CD4-positive, alpha-beta T cell (primary cell): Measurements from ENCODE around the gene CD44. TPM values are rescaled to one million over a fixed set of nuclear protein-coding genes. Genes with fewer than 3 reads are reported as not detected.

Experiments
- ATAC-seq: fragments of 200-7000 bp; cut with Tn5 transposase; one replicate; pipeline ENCODE4 v1.10.0; 2022; ENCODE audit warnings: mild to moderate bottlenecking; ENCODE audit not compliant: poor library complexity
- CTCF ChIA-PET: fragments of 350-600 bp; sonication (Branson Sonifier 250); formaldehyde crosslinking; loops from one replicate; lab custom pipeline; 2021; ENCODE audit warnings: antibody characterized with exemption, inconsistent platforms; lab: Charles Lee
- POLR2A ChIA-PET: fragments of 350-600 bp; sonication (Branson Sonifier 250); formaldehyde crosslinking; loops from one replicate; lab custom pipeline; 2021; ENCODE audit warnings: antibody characterized with exemption, inconsistent platforms; lab: Charles Lee
- DNase-seq, 14 experiments: peaks; one replicate each; pipeline ENCODE4 v3.0.0-alpha.2; 2013 to 2020; ENCODE audit warnings: mixed read lengths in 2 of 14
- H3K27ac ChIP-seq, 2 donors: one replicate each; pipeline versions ENCODE4 v1.5.1 to v1.7.0; 2013; ENCODE audit warnings: low read length in 2 of 2, low read depth in 1 of 2, mild to moderate bottlenecking in 1 of 2
- H3K27me3 ChIP-seq, 2 experiments: 1 replicate in 1 of 2; 2 replicates in 1 of 2; pipeline versions ENCODE4 v1.6.1 to v1.7.0; 2013; ENCODE audit warnings: low read length in 2 of 2, control low read depth in 1 of 2, mild to moderate bottlenecking in 1 of 2, moderate library complexity in 1 of 2; ENCODE audit not compliant: insufficient read depth in 2 of 2, control insufficient read depth in 1 of 2
- H3K36me3 ChIP-seq: one replicate; pipeline ENCODE4 v1.6.1; 2013; ENCODE audit warnings: low read length, control low read depth; ENCODE audit not compliant: insufficient read depth
- H3K4me1 ChIP-seq: one replicate; pipeline ENCODE4 v1.6.1; 2013; ENCODE audit warnings: low read length, control low read depth; ENCODE audit not compliant: insufficient read depth
- H3K4me3 ChIP-seq: one replicate; pipeline ENCODE4 v1.5.1; 2013; ENCODE audit warnings: mild to moderate bottlenecking, low read length, moderate library complexity
- H3K9me3 ChIP-seq, 2 experiments: 1 replicate in 1 of 2; 2 replicates in 1 of 2; pipeline versions ENCODE4 v1.6.1 to v1.7.0; 2013; ENCODE audit warnings: low read length in 2 of 2, mild to moderate bottlenecking in 2 of 2, control low read depth in 1 of 2, moderate library complexity in 1 of 2; ENCODE audit not compliant: control insufficient read depth in 1 of 2, insufficient read depth in 1 of 2
- H3K27ac Mint-ChIP-seq: one replicate; pipeline ENCODE4 v1.8.0; 2020; ENCODE audit warnings: mixed read lengths
- H3K27me3 Mint-ChIP-seq: one replicate; pipeline ENCODE4 v1.8.0; 2021; ENCODE audit warnings: mixed read lengths
- H3K36me3 Mint-ChIP-seq: one replicate; pipeline ENCODE4 v1.8.0; 2021; ENCODE audit warnings: low read depth, mixed read lengths
- H3K4me1 Mint-ChIP-seq: one replicate; pipeline ENCODE4 v1.8.0; 2021; ENCODE audit warnings: low read depth, mixed read lengths
- H3K4me3 Mint-ChIP-seq: one replicate; pipeline ENCODE4 v1.8.0; 2020; ENCODE audit warnings: mild to moderate bottlenecking, mixed read lengths
- H3K9me3 Mint-ChIP-seq: one replicate; pipeline ENCODE4 v1.8.0; 2020; ENCODE audit warnings: mixed read lengths
- CTCF ChIP-seq: fragments of 200-600 bp; IDR thresholded peaks from one replicate; pipeline ENCODE4 v1.8.0; 2022; ENCODE audit warnings: antibody characterized with exemption, mild to moderate bottlenecking
- intact Hi-C, 2 experiments: fragments of 100-400 bp; cut with DNase I in 1 of 2; cut with micrococcal nuclease in 1 of 2; formaldehyde crosslinking; loops; one replicate each; pipeline versions ENCODE4 v1.15.1 to v1.9.0; 2023 to 2025; cut with DNase I, micrococcal nuclease
- total RNA-seq, 174 experiments: library from RNA in 2 of 174; stranded (reverse) in 2 of 174; gene quantifications; one replicate each; pipeline ENCODE4 v1.2.3 and lab custom pipeline; 2021 to 2026

CD44 gene
- total RNA-seq, 2 experiments from 2014 or later = 1,283 to 1,330 TPM

GRCh38 chr11:35281169-35281688 lies 142.3 kb downstream of the CD44 start:
- no peak overlapping the region for H3K27ac ChIP-seq
- no peaks in the 10 kb centered on the region for H3K4me1 Mint-ChIP-seq
- ATAC-seq = no peak

More at GRCh38 chr11:35281169-35281688, 142.3 kb downstream of the CD44 start:
- no peak overlapping the region for H3K4me3 ChIP-seq
- H3K27ac Mint-ChIP-seq = no peak overlapping the region
- no peak for DNase-seq
- ChIA-PET POLR2A (no interaction called here), CTCF (no interaction called here)
- H3K4me1 ChIP-seq = no peaks in the 10 kb centered on the region
- no peaks in the 10 kb centered on the region for H3K27me3 Mint-ChIP-seq
- intact Hi-C loops = no loop called here
- H3K4me3 Mint-ChIP-seq = no peak overlapping the region
- no peaks in the 10 kb centered on the region for H3K27me3 ChIP-seq
- peaks cover 3% of the 10 kb centered on the region for H3K9me3 Mint-ChIP-seq
- H3K9me3 ChIP-seq = no peaks in the 10 kb centered on the region
- no peaks in the 10 kb centered on the region for H3K36me3 Mint-ChIP-seq
- no peak for TF ChIP-seq CTCF
- no peaks in the 10 kb centered on the region for H3K36me3 ChIP-seq

Other genes with a start within 250 kb of the CD44 start
- 1 to 10 TPM; 7.1 to 8.3 TPM for gene APIP, start 222.8 kb upstream of the CD44 start, total RNA-seq
- gene PDHX, start 222.6 kb upstream of the CD44 start, total RNA-seq = 10 to 100 TPM; 17.3 to 17.4 TPM